HS-5 (cell line): Measurements from ENCODE around the gene CNOT1.
A peak's percentile ranks its signal among the peaks of the same experiment; 100 is the strongest.
"Not testable (repeated sequence)": the region's sequence is repeated elsewhere in the genome, so short reads cannot be mapped to it uniquely, and the experiment has no call there.

Experiments
- DNase-seq: peaks from one replicate; pipeline ENCODE4 v3.0.0-alpha.2; 2012; ENCODE audit warnings: low read depth

Gene CNOT1

GRCh38 chr16:58638148-58639036 lies 8.8 kb upstream of the CNOT1 start:
- peak; percentile 77 for DNase-seq

- DNase-seq = not testable (repeated sequence)
Measured at GRCh38 chr16:58637021-58637420, 7.4 kb upstream of the CNOT1 start.

GRCh38 chr16:58636466-58636865 lies 6.8 kb upstream of the CNOT1 start:
- DNase-seq = no peak

- no peak for DNase-seq
Measured at GRCh38 chr16:58635502-58635901, 5.9 kb upstream of the CNOT1 start.

GRCh38 chr16:58634265-58634802 lies 4.7 kb upstream of the CNOT1 start:
- DNase-seq = no peak

- DNase-seq = no peak
Measured at GRCh38 chr16:58628845-58629732, 537 bp downstream of the CNOT1 start.

- no peak for DNase-seq
Measured at GRCh38 chr16:58624209-58624608, 5.4 kb downstream of the CNOT1 start.

GRCh38 chr16:58620396-58620795 lies 9.2 kb downstream of the CNOT1 start:
- no peak for DNase-seq

GRCh38 chr16:58615280-58615679 lies 14.3 kb downstream of the CNOT1 start:
- no peak for DNase-seq

- no peak for DNase-seq
Measured at GRCh38 chr16:58614860-58615259, 14.8 kb downstream of the CNOT1 start.

GRCh38 chr16:58614212-58614611 lies 15.4 kb downstream of the CNOT1 start:
- no peak for DNase-seq

- DNase-seq = not testable (repeated sequence)
Measured at GRCh38 chr16:58612965-58613364, 16.7 kb downstream of the CNOT1 start.

GRCh38 chr16:58608601-58609136 lies 21.0 kb downstream of the CNOT1 start:
- no peak for DNase-seq

- no peak for DNase-seq
Measured at GRCh38 chr16:58605562-58605961, 24.1 kb downstream of the CNOT1 start.

- no peak for DNase-seq
Measured at GRCh38 chr16:58591083-58591482, 38.5 kb downstream of the CNOT1 start.

GRCh38 chr16:58589326-58589905 lies 40.2 kb downstream of the CNOT1 start:
- no peak for DNase-seq

- no peak for DNase-seq
Measured at GRCh38 chr16:58588406-58588805, 41.2 kb downstream of the CNOT1 start.

GRCh38 chr16:58586340-58587030 lies 43.1 kb downstream of the CNOT1 start:
- DNase-seq = no peak

GRCh38 chr16:58584831-58585505 lies 44.7 kb downstream of the CNOT1 start:
- no peak for DNase-seq

GRCh38 chr16:58582971-58583765 lies 46.5 kb downstream of the CNOT1 start:
- DNase-seq = no peak
